ENCODE measurements around the gene DDX54. TPM values are rescaled to one million over a fixed set of nuclear protein-coding genes. Genes with fewer than 3 reads are reported as not detected.

The DDX54 gene
- total and polyA plus RNA-seq, 7 donors, result 19.2 to 82.8 (median 39.6) TPM

GRCh38 chr12:113140706-113141105, 44.6 kb downstream of the DDX54 start:
- Histone ChIP-seq H3K27me3 (peaks cover 4 to 30% (median 13%) of the 10 kb centered on the region in 3 donors), H3K9me3 (no peaks in the 10 kb centered on the region), H3K27ac (no peak overlapping the region), H3K36me3 (no peaks in the 10 kb centered on the region), H3K4me3 (no peak overlapping the region), H3K4me1 (no peaks in the 10 kb centered on the region)
- DNase-seq, result no peak
- WGBS, 2 donors, result 47 to 77% methylated on average over 7 of the region's 7 CpGs
- TF ChIP-seq EP300 (IDR thresholded peaks at IDR 0.05) (no peak), CTCF (IDR thresholded peaks at IDR 0.05) (no peak), POLR2AphosphoS5 (IDR thresholded peaks at IDR 0.05) (no peak), POLR2A (IDR thresholded peaks at IDR 0.05) (no peak)
- intact Hi-C loops (cut with DNase I), result no loop called here

GRCh38 chr12:113138826-113139225, 46.5 kb downstream of the DDX54 start:
- intact Hi-C loops (cut with DNase I), result no loop called here
- H3K27me3 ChIP-seq, result peaks cover 7 to 46% (median 32%) of the 10 kb centered on the region in 3 donors
- TF ChIP-seq EP300 (IDR thresholded peaks at IDR 0.05) (no peak), POLR2A (IDR thresholded peaks at IDR 0.05) (no peak)
- DNase-seq, result no peak
- no peak overlapping the region for H3K27ac ChIP-seq
- 93 to 94% methylated on average over 3 of the region's 3 CpGs for whole genome bisulfite sequencing, 2 donors
- H3K36me3 ChIP-seq, result no peaks in the 10 kb centered on the region
- H3K4me1 ChIP-seq, result no peaks in the 10 kb centered on the region
- no peaks in the 10 kb centered on the region for H3K9me3 ChIP-seq
- no peak overlapping the region for H3K4me3 ChIP-seq

DNA sequence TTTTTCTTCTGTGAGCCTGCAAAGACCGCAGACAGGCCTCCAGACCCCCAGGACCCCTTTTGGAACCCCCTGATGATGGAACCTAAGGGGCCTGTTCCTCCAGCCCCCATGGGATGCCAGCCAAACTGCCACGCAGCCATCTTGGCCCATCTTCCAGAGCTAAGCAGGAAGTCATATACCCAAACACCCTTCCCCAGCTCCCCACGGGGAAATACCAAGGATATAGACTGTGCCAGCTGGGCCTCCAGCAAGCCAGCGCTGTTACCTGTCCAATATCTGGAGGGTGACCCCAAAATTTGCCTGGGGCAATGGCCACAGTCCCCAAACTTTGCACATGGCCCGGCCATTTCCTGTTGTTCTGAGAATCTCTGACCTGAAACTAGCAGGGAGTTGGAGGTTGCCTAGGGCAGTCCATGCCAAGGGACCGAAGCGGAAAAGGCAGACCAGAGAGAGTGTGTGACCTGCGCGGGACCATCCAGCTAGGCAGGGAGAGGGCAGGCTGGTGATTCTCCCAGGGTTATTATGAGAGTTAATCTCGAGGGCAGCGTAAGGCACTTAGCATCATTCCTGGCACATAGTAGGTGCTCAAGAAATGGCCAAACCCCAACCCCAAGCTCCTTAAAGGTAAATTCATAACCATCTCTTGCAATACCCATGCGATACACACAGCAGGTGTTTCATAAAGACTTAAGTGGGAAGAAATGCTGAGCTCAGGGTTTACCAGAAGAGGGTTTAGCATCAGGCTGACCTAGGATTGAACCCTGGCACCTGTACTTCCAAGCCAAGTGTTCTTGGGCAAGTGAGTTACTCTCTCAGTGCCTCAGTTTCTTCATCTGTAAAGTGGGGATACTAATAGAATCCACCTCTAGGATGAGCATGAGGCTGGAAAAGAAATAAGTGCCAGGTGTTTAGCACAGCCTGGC, 47.2 kb downstream of the DDX54 start:
- H3K9me3 ChIP-seq, result no peaks in the 10 kb centered on the region
- H3K4me3 ChIP-seq, result no peak overlapping the region
- H3K4me1 ChIP-seq, result no peaks in the 10 kb centered on the region
- H3K36me3 ChIP-seq, result no peaks in the 10 kb centered on the region
- DNase-seq, result no peak
- WGBS, 2 donors, result 83 to 84% methylated on average over 12 of the region's 12 CpGs
- H3K27me3 ChIP-seq, result peaks cover 7 to 53% (median 32%) of the 10 kb centered on the region in 3 donors
- TF ChIP-seq POLR2AphosphoS5 (IDR thresholded peaks at IDR 0.05) (no peak), POLR2A (IDR thresholded peaks at IDR 0.05) (no peak), EP300 (IDR thresholded peaks at IDR 0.05) (no peak), CTCF (IDR thresholded peaks at IDR 0.05) (no peak)
- intact Hi-C loops (cut with DNase I), result no loop called here
- no peak overlapping the region for H3K27ac ChIP-seq

GRCh38 chr12:113136990-113137511, 48.2 kb downstream of the DDX54 start:
- Histone ChIP-seq H3K36me3 (no peaks in the 10 kb centered on the region), H3K4me1 (no peaks in the 10 kb centered on the region), H3K27me3 (peaks cover 7 to 56% (median 32%) of the 10 kb centered on the region in 3 donors), H3K4me3 (no peak overlapping the region), H3K9me3 (no peaks in the 10 kb centered on the region), H3K27ac (no peak overlapping the region)
- intact Hi-C loops (cut with DNase I), result no loop called here
- no peak for DNase-seq
- TF ChIP-seq CTCF (IDR thresholded peaks at IDR 0.05) (no peak), POLR2AphosphoS5 (IDR thresholded peaks at IDR 0.05) (no peak), EP300 (IDR thresholded peaks at IDR 0.05) (no peak), POLR2A (IDR thresholded peaks at IDR 0.05) (no peak)
- WGBS, 2 donors, result 22 to 74% methylated on average over 6 of the region's 6 CpGs

All from sigmoid colon (tissue), 7 donors.